NCI-H187 (cell line): ENCODE data around the gene ADARB2.

Experiments used
- DNase-seq, 2 experiments: peaks; one replicate each; lab custom pipeline; 2025; lab: John Stamatoyannopoulos, UW

Gene ADARB2

DNA sequence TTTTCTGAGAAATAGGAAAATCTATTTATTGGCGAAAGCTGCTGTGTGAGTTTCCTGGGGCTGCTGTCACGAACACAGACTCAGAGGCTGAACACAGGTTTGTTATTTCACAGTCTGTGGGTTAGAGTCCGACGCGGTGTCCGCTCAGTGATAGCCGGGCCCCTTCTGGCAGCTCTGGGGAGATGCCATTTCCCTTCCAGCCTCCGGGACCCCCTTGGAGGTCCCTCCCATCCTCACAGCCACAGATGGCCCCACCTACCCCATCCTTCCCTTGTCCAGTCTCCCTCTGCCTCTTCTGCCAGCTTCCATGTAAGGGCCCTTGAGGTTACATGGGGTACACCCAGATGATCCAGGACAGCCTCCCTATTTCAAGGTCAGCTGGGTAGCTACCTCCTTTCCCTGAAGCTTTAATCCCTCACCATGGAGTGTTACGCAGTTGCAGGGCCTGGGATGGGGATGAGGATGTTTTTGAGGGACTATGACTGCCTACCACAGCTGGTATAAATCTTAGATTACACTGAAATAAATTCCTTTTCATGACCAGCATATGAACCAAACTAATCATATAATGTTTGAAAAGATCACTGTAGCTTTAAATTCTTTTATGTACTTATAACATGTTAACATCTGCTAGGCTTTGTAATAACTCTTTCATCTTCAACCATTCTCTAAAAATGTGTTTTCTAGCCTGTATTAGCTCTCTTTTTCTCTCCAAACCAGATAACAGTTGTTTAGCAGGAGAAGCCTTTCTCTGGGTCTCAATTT lies 582.6 kb downstream of the ADARB2 start:
- DNase-seq: no peak

DNA sequence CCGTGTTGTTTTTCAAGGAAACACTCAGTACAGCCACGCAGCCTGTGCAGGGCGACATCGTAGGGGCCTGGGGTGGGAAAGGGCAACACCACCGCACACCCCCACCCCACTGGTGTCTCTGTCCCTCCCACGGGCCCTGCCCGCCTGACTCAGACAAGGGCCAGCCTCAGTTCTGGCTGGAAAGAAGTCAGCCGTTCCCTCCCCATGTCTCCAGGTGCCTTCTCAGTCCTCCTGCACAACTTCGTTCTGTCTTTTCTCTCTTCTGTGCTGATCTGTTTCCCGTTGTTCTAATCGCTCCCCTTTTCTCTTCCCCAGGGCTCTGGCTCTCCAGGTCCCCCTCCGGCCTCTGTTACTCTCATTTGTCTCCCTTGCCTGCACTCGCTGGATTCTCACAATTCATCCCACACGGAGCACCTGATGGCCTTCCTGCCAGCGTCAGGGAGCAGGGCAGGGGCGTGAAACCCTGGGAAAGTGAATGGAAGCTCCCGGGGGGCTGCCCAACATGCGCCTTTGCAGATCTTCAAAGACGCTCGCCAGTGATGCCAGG lies 583.4 kb downstream of the ADARB2 start:
- no peak for DNase-seq

DNA sequence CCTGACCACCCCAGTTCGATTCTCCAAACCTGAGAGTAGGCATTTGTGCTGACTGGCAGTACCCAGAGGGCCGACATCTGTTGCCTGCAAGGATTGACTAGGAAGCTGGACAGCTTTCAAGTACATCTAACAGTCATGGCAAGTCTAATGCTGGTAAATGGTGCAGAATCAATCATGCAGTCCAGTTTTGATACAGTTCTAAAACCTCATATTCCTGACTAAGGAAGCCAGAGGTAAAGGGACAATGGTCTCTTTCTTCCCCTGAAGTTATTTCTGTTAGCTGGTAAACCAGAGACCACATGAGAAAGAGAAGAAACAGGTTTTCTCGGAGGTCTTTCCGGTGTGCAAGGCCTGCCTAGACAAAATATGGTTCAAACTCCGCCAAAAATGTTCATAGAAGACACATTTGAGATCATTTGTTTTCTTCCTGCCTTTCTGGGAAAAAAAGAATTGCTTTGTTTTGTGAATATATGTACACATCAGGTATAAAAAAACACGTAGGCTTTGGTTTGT lies 584.0 kb downstream of the ADARB2 start:
- DNase-seq: no peak

DNA sequence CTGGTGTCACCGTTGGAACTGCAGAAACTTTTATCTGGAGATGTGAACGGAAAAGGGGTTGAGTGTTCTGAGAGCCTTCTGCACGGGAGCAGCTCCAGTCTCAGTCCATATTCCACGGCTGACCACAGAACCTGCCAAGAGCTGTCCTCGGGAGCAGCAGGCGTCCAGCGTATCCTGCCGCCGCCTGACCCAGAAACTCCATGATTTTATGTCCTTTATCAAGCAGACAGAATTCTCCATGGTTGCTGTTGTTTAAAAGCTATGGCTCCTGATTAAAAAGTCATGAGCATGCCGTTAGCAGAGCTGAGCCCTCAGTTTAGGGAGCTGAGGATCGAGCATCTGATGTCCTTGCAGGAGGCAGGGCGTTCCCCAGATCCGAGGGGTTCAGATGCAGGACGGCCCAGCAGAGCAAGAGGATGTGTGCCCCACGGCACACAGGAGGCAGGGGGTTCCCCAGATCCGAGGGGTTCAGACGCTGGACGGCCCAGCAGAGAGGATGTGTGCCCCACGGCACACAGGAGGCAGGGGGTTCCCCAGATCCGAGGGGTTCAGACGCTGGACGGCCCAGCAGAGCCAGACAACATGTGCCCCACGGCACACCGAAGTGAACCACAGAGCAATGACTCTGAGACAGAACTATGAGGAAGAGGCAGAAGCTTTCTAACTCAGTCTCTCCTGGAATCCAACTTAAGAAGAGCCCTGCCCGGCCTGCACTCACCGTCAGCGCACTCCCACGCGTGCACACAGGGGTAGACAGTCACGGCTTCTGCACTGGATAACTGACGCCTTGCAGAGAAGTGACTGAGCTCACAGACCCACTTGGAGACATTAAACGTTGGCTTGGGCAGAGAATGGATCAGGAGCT lies 584.7 kb downstream of the ADARB2 start:
- no peak for DNase-seq

DNA sequence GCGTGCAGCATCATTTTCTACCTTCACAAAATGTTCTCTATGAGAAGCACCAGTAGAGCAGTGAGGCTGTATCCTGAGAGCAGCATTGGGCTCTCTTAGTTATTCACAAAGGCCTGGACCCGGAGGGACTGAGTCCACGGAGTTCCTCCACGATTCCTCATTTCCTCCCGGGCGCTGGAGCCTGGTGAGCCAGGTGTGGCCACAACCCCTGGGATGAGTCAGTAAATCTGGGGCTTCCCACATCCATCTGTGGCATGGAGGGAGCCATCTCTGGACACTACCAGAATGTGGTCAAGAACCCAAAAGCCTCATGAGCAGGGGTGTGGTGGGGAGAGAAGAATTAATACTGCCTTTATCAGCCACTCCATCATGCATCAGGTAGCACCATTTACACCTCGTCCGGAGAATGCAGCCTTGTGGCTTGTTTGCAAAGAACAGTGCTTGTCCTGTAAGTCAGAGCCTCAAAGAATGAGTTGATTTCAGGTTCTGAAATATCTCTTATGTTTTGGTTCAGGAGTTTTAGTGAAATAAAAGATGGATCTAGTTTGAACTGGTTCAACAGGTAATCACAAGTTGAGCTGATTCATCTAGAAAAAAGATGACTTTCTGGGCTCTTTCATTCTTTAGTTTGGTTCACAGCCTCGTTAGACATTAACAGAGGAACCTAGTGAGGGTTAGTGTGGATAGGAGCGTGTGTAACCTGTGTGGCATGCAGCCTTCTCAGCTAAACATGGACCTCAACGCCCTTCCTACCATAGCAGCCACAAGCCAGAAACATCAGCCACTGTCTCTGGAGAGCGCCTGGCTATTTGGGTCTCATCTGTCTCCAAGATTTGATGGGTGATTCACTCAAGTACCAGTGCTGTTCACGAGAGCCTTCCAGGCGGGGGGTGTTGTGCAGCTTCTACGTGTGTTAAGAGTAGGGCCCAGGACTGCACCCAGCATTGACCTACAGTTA lies 586.0 kb downstream of the ADARB2 start:
- no peak for DNase-seq

DNA sequence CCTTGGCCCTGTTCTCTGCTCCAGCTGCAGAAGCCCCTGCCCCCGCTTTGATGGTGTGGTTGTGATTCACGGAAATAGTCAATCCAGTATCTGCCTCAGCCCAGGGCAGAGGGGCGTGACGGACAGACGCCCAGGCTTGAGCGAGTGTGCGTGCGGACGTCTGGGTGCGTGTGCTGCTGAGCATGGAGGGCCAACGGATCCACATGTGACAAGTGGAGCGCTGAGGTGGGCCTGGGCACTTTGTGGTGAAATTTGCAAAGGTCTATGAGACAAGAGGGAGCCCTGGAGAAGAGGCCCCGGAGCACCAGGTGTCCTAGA lies 586.7 kb downstream of the ADARB2 start:
- no peak for DNase-seq

DNA sequence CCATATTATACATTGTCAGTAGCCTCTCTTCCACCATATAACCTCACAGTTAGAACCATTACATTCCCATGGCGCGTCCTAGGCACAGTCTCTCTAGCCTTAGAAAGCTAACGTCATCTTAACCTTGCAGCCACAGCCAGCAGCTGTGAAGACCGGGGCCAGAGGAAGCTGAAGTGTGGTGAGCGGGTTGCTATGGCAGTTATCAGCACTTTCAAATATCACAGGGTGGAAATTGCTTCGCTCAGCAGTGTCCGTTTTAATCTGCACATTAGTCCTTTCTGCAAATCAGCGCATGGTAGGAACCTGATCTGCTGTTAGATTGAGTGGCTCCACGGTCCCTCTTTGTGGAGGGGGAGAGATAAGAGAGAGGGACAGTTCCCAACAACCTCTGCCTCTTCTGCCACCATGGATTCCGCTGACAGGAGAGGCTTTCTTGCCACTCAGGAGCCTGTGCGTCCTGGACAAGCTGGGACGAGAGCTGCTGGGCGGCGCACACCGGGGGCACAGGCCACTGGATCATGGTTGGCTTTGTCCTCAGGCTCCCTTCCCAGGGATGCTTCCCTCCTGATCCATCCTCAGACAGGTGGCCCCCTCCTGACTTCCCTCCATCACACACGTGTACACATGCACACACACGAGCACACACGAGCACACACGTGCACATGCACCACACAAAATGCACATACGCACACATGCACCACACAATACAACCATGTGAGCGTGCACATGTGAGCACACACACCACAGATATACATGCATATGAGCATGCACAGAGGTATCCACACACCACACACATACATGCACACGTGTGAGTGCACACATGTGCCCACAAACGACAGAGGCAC lies 587.3 kb downstream of the ADARB2 start:
- DNase-seq: no peak

DNA sequence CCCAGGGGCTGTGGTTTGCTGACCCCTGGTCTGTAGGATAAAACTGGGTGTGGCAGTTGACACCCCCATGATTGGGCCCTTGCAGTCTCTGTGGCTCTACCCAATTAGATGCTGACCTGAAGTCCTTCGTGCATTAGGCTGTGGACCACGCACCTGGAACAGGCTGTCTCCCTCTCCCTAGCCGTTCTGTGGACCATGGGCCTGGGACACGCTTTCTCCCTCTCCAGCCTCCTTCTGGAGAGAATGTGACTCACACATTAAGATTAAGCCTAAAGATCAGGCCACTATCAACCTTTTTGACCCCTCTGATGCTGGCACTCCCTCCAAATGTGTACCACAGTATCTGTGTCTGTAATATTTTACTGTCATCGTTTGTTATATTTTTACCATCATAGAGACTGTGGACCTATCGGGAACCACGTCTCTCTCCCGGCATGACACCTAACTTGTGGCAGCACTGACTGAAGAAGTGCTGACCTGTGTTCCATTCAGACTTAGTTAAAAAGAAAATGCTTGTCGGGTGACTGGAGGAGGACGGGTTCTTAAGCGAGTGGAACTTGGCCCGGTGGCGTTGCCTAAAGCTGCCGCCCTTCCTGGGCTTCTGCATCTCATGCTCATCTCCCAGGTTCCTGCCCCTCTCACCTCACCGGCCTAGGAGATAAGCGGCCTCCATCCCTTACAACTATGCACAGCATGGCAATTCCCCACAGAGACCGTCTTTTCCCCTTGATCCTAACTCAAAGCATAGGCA lies 588.3 kb downstream of the ADARB2 start:
- DNase-seq: no peak

DNA sequence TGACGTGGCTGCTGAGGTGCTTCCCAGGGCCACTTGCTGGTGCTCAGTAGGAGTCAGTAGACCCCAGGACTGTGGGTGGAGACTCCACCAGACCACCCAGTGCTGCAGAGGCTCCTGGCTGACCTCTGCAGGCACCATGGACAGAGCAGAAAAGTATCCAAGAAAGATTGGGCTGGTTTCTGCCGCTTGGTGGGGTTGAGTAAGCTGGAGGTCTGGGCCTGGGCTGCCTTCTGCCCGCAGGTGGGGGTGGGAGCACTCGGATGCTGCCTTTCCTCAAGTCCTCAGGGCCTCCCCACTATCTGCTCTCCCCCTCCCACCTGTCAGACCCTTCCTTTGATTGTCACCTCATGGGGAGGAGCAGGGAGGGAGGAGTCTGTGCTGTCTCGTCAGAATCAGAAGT lies 589.5 kb downstream of the ADARB2 start:
- DNase-seq: no peak

DNA sequence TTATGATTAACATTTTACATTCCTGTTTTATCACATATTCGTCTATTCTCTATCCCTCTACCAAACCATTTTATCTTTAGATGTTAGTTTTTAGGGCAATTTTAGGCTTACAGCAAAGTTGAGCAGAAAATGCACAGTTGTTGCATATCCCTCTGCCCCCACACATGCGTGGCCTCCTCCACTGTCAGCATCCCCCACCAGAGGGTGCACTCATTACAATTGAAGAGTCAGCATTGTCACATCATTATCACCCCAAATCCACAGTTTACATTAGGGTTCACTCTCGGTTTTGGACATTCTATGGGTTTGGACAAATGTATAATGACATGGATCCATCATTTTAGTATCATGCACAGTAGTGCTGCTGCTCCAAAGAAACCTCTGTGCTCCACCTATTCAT lies 594.7 kb downstream of the ADARB2 start:
- DNase-seq: no peak

DNA sequence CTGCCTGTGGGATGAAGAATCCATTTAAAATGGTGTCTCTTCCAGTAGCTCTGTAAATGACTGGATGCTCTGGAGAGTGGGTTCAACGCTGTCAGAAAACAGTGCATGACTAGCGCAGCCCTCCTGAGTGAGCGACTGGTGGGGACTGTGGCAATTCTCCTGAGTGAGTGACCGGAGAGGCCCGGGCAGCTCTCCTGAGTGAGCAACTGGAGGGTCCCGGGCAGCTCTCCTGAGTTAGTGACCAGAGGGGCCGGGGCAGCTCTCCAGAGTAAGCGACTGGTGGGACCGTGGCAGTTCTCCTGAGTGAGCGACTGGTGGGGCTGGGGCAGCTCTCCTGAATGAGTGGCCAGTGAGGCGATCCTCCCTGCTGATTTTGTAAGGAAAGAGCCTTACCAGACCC lies 595.6 kb downstream of the ADARB2 start:
- DNase-seq: no peak

DNA sequence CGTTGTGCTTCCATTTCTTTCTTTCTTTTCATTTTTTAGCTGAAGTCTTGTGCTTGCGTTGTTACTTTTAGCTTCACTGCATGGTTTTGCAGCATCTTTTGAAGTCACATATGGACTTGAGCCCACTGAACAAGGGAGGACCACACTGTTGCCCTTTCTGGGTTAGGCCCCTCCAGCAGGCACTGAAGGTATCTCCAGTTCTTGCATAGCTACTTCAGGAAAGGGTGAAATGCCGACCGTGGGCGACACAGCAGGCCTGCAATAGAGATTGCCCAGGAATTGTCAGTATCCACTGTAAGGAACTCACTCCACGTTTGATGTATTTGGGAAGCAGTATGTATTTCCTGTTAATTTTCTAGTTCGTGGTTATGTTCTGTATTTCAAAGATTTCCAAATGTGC lies 596.1 kb downstream of the ADARB2 start:
- no peak for DNase-seq

DNA sequence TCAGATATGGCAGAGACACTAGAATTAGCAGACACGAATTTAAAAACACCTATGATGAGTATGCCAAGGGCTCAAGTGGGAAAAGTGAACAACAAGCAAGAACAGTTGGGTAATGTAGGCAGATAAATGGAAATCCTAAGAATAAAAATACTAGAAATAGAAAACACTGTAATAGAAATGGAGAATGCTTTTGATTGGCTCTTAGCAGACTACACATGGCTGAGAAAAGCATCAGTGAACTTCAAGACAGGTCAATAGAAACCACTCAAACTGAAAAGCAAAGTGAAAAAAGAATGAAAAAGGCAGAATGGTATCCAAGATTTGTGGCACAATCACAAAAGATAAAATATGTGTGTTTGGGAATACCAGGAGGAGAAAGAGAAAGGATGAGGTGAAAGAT lies 598.8 kb downstream of the ADARB2 start:
- DNase-seq: no peak

DNA sequence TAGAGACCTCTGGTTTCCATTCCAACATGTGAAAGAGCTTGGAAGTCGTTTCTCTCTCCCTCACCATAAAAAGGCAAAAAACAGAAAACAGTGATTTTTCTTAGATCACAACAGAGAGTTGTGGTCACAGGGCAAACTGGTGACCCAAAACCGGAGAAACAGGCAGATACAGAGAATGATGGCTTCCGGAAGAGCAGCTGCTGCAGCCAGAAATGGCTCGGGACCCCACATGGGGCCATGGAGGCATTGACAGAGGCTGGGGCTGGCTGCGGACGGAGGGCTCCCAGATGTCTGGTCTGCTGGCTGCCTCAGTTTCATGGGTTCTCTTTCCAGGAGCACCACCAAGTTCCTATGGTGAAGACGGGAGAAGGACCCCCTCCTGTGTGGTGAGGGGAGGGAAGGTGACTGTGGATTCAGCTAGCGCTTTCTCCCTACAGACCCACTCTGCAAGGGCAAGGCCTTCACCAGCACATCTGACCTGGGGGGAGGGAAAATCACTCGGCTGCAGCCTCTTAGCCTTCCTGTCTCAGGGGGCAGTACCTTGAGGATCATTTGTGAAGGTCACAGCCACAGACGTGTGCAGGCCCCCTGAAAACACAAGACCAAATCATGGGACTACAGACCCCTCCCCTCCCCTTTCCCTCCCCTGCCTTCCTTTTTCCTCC lies 599.7 kb downstream of the ADARB2 start:
- DNase-seq: no peak

DNA sequence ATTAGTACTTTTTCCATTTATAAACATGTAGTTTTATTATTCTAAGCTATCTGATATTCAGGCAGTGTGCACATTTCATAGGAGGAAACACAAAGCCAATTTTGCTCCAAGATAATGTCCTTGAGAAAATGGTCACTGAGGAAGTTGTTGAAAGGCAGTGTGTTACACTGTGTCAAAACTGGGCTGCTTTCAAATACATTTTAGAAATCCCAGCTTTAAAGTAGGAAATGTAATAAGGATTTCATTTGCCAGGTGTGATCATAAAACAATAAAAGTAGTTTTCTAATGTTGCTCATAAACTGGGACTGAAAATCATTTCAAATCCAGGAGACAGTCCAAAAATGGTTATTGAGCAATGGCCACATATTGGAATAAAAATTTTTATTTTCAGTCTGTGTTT lies 601.1 kb downstream of the ADARB2 start:
- no peak for DNase-seq

DNA sequence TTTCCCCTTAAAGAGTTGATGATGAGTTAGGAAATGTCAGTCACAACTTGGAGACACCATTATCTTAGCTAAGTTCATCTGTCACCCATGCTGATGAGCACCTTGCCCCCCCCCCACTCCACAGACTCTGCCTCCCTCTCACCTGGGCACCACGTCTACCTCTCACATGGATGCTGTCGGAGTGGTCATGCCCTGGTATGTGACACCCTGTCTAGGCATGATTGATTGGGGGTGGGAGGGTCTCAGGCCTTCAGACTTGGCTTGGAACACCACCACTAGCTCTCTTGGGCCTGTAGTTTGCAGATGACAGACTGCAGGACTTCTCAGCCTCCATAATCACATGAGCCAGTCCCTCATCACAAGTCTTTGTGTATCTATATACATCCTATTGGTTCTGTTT lies 603.2 kb downstream of the ADARB2 start:
- no peak for DNase-seq

DNA sequence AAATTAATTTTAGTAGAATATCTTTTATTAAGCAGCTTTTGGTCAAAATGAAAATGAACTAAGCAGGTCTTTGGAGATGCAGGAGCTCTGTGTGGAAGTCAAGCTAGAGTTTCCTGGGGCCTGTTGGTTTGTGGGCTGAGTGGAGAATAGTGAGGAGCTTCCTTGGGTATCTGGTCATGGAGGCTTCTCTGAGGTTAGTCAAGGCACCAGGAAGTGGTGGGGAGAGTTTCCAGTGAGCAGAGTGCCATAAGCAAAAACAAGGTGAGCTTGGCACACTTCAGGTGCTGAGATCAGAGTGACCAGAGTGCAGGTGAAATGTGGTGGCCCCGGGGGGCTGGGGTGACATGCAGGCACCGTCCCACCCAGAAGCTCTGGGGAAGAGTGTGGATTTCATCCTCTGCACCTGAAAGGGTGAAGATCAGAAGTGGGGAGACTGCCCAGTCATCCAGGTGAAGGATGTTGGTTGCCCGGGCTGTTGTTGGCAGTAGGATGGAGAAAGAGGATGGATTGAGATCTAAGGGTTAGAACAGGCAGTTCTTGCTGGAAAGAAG lies 603.8 kb downstream of the ADARB2 start:
- DNase-seq: no peak

DNA sequence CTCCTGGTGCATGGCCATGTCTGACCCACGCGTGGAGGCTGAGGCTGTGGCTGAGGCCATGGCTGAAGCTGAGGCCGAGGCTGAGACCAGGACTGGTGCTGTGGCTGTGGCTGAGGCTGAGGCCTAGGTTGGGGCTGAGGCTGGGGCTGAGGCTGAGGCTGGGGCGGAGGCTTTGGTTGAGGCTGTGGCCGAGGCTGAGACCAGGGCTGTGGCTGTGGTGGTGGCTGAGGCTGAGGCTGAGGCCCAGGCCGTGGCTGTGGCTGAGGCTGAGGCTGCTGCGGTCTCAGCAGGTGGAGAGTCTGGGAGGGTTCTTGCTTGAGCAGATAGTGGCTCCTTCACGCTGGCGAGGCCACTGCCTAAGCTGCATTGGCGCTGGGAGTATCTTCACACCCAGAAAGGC lies 604.7 kb downstream of the ADARB2 start:
- no peak for DNase-seq

DNA sequence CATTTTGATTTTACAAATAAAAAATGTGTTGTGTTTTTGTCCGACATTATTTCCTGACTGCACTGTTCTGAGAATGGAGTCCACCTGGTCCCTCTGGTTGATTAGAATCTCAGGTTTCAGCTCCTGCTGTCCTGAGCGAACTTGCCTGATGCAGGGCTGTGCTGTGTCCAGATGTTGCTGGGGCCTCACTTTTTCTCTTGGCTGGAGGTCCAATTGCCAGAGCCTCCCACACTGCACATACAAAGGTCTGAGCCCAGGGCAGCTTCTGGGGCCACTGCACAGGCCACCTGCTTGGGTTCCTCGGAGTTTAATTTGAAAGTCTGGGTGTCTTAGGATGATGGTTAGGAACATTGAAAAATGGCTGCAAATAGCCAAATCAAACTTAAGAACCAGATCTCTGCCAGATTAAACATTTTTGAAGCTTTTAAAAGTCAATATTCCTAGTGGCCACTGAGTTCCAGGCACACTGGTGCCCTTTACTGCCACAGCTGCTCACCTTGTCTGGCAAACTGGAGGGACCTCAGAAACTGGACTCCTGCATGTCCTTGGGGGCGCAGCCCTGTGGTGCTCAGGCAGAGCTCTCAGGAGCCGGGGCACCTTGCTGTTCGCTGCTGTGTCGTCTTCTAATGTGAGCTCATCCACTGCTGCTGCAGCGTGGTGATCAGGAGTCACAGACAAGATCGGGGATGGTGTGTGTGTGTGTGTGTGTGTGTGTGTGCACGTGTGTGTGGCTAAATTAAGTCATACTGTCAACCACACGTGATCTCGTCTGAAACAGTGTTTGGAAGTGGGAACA lies 606.1 kb downstream of the ADARB2 start:
- no peak for DNase-seq
